HG03066 (cell line): ENCODE measurements around the gene CXCL12.

Source experiments
- ATAC-seq: cut with Tn5 transposase; IDR thresholded peaks from one replicate; pipeline ENCODE4 v1.9.1; 2021; ENCODE audit warnings: low read depth; ENCODE audit not compliant: unreplicated experiment

CXCL12 gene

DNA sequence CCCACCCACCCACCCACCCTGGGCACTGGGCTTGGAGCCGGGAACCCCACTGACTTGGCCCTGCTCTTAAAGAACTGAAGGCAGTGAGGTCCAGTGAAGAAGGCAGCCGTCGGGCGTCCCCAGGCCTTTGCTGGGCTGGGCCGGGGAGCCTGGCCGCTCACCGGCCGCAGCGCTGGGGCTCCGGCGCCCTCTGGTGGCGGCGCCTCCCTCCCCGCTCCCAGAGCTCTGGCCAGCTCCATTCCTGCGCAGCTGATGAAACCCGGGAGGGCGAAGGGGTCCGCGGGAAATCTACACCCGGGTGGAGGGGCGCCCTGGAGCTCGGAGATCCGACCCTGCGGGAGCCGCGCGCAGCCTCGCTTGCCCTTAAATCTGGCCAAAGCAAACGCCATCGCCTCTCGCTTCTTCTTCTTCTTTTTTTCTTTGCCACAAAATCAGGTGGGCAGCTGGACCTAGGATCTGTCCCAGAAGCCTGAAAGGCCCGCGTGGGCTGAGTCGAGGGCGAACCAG is 1.7 kb upstream of the CXCL12 start:
- ATAC-seq: no peak

DNA sequence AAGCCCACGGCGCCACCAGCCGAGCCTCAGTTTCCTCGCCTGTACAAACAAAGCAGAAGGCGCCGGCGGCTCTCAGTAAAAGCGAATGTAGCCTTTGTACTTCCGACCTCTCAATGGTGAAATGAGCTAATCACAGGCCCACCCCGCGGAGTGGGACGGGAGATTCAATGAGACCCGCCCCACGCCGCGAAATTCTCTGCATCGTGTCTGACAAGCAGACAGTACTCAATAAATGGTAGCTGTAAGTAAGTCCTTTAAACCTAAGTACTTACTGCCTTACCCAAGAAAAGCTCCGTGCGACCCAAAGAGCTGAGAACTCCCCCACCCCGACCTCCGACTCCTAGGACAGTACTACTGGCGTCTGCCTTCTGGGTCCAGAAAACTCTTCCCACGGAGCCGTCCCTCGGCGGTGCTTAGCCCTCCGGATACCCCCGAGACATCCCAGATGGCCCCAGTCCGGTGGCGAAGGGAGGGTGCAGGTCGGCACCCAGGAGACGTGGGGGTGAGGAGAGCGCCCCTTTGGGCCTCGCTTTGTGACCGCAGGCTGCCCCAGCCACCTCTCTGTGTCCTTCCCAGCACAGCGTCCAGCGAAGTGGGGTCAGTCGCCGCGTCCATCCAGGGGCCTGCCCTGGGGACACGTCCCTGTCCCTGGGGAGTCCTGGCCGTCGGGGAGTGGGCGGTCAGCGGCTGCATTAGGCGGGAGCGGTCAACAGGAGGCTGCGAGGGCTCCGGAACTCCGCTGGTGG is 972 bp upstream of the CXCL12 start:
- no peak for ATAC-seq

DNA sequence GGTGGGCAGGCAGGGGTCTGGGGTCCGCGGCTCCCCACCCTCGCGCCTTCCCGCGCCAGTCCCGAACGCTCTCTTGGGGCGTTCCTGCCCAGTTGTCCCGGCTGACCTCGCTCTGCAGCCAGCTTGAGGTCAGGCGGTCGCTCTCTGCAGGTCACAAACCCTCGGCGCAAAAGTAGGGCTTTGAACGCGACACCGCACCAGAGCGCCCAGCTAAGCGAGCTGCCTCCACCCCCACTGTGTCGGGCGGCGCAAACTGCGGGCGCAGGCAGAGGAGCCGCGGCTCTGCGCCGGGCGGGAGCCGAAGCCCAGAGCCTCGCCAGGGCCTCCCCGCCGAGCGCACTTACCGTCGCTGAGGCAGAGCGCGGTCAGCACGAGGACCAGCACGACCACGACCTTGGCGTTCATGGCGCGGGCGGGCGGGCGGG is 284 bp downstream of the CXCL12 start:
- ATAC-seq: no peak

DNA sequence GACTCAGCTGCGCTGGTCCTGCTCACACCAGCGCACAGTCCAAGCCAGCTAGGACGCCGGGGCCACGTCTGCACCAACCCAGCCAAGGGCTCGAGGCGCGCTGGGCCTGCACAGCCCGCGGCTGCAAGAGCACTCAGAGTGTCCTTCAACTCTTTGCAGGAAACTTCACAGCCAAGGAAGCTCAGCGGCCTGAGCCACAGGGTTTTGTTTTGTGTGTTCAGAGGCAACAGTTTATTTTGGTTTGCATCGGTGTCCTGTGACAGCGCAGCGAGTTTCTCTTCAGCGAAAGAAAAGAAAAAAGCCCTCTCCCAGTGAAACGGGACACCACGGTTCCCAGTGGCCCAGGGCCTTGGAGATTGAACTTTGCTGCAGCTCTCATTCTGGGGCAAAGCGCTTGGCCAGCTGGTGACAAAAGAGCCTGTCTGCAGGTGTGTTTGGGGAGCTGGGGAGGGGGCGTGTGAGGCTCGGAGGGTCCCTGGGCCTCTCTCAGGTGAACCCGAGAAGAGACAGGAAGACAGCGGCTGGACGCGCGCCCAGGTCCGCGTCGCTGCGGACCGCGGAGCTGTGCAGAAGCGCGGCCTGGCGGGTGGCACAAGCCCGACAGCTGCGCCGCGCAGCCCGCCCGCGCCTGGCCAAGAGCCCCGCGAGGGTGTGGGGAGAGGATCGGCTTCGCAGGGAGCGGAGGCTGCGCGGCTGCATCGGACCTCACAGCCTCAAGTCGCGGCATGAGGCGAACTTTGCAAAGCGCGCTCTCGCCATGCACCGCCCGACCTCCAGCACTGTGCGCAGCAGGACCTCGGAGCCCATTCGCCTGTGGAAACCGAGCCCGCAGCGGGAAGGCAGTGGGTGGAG is 922 bp downstream of the CXCL12 start:
- no peak for ATAC-seq

DNA sequence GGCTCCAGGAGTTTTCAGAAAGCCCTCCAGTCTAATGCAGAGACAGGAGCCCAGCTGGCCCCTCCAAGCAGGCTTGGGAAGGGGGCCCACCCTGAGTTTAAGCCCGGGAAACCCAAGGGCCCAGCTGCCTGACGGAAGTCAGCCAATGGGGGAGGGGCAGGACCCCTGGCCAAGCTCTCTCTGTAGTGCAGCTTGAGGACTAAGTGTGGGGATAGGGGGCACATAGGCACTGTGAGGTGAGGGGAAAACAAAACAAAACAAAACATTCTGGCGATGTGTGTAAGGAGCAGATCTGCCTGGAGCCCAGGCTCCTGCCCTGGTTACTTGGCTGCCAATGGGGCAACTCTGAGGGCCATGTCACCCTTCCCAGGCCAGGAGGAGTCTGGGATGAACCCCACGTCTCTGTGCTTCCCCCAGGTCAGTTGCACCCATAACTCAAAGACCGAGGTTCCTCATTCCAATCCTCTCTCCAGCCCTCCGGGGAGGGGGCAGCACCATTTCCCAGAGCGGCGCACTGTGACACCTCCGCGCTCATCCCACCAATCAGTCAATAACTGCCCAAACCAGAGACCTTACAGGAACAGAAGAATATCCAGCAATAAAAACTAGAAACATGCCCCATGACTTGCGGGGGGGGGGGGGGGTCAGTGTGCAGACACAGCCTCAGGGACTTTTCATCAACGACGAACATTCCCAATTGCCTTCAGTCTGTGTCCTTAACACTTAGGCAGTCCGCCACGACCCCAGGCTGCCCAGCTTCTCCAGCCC is 1.7 kb downstream of the CXCL12 start:
- ATAC-seq: no peak

DNA sequence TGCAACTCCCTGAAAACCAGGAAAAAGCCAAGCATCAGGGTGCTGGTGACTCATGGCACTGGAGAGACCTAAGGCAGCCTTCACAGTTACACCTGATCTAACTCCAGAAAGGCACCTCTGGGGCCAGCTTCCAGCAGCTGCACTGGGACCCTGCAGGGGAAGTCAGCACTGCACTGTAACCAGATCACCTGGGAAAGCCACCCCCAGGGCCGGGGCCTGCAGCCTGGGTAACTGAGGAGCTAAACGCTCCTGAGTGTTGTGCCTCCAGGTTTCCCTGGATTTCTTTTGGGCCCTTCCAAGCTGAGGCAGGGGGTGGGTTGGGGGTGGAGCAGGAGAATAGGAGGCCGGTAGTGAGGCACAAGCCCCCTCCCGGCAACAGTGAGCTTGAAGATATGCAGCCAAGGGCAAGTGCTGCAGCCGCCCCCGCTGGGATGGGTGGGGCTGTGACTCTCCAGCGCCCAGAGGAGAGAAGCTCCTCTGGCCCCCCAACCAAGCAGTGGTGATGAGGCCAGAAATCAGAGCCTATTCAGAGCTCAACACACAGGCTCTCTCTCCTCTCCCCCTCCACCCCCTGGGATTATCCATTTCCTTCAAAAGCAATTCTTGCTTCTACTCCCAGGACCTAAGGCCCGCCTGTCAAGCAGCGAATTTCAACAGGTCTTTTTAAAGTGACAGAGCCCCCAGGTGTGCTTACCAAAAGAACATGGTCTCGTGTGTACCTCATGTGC is 2.6 kb downstream of the CXCL12 start:
- no peak for ATAC-seq

DNA sequence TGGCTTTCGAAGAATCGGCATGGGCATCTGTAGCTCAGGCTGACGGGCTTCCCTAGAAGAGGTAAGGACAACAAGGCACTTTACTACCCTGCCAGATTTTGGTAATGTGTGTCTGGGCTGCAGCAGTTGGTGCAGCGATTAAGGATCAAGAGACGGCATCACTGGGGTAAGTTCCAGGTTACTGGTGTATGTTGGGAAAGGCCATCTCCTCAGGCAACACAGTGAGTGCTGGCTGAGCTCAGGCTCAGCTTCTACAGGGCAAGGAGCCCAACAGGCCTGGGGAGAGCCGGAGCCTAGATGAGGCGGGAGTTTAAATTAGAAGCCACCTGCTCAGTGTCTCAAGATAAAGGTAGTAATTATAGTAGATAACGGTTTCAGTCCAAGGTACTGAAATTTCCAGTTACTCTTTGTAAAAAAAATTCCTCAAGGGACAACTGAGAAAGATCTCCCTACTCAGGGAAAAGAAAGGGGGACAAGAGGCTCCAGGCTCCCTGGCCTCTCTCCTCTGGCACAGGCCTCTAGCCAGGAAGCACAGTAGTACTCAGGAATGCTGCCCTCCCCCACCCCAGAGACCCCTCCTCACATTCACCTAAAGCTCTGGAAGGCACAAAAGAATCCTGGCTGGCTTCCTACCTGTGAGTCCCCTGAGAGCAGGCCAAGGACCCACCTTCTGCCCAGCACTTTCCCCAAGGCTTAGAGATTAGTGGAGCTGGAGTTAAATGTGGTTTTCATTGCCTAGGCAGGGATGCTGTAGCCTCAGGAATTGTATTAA is 3.9 kb downstream of the CXCL12 start:
- no peak for ATAC-seq

DNA sequence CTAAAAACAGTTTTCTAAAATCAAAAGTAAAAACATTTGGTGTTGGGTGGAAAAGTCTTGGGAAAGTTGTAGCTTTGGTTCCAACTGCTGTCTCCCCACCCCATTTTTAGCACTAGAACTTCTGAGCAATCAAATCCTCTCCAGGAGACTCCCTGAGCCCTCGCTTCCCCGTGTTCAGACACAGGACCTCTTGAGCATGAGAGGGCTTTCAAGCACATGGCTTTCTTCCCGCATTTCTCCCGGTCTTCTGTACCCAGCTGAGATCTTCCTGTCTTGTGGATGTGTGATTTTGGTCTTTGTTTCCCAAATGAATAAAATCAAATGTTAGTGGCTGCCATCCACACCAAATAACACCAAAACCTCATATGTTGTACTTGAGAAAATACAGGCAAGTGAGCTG is 5.0 kb downstream of the CXCL12 start:
- no peak for ATAC-seq

DNA sequence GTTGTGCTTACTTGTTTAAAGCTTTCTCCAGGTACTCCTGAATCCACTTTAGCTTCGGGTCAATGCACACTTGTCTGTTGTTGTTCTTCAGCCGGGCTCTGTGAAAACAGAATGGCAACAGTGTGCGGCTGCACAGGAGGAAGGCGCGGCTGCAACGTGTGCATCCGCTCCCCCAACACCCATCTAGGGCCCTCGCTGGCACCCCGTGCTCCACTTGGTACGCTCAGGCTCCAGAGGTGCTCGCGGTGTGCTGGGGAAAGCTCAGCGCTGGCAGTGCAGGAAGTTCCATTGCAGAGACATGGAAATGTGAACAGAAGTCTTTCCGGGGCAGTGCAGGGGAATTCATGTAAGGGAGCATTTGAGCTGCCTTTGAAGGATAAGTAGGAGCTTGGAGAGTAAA is 6.3 kb downstream of the CXCL12 start:
- ATAC-seq: no peak

DNA sequence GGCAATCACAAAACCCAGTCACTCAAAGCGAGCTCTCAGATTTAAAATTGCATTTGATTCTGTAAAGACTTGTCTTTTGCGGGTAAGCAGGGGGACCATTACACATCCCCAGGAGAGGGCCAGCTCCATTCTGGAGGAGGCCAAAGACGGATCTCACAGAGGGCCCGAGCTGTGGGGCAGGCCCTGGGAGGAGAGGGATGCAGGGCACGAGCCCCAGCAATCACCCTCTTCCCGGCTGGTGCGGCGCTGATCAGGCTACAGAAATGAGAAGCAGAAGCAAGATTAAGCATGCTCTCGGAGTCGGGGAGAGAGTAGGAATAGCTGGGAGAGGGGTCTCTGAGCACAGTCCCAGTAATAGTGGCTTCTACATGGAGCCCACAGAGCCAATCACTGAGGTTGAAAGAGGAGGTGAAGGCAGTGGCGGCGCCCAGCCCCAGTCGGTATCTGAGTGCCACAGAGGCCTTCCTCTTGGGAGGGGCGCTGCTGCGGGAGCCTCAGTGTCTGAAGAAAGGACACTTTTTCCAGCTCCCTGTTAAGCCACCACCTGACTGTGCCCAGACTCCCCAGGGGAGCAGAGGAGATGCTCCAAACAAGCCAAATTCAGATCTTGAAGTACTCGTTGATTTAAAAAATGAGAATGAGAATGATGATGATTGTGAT is 7.1 kb downstream of the CXCL12 start:
- no peak for ATAC-seq

DNA sequence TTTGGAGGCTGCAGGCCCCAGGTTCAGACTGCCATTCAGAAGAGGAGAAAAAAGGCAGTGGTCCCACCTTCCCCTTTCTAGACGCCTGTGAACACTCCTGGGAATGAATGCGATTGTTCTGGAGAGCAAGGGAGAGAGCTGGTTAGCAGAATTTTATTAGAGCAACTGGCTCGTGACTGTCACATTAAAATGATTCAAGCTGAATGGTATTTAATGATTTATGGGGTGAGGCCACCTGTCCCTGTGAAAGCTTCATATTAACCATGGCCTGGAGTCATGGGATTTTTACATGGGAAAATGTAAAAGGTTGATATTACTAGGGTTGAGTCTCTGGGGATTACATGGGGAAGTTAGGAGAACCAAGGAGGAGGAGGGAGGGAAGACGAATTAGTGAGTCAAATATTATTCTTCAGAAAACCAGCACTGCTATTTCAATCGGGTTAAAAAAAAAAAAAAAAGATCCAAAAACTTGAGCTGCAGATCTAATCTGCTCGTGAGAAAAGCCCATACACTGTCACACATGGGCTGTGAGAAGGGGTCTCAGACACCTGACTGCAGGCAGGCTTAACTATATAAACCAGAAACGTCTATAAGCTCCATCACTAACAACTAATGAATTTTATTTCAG is 8.3 kb downstream of the CXCL12 start:
- ATAC-seq: no peak

DNA sequence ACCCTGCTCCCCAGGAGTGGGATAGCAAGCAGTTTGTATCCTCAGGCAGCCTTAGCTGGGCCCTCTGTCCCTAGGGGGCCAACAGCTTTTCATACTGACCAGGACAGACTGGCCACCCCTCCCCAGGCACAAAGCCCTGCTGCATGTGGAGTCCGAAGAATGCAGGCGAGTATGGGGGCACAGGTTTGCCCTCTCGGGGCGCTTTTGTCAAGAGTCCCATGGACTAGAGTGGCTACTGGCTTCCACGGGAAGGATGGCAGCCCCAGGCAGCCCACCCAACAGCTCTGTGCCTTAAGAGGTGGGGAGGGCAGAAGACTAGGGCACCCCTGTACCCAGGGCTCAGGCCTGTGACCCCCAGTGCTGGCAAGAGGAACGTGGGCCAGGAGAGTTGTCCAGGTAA is 10.7 kb downstream of the CXCL12 start:
- ATAC-seq: no peak

DNA sequence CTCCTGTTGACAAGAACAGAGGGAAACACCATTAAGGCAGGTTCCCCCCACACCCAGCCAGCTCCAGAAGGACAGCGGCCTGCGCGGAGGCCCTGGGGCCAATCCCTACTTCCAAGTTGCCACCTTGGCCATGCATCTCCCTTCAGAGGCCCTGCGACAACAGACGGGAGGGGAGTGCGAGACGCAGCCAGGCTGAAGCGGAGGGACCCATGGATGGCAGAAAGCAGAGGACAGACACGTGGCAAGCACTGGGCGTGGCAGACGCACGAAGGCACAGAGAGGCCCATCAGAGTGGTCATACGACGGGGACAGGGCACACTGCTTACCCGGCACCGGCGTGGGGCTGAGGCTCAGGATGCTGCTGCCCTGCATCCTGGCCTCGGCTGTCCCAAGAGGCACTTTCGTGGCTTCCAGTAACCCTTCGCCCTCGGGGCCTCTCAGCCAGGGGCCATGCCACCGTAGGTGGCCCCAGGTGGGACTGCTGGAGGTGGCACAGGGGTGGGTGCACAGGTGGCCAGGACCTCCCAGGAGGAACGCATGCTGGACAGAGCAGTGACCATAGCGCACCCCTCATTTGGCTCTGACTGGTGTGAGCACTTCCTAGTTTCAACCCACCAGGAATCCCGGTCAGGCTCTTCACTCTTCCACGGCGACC is 11.4 kb downstream of the CXCL12 start:
- no peak for ATAC-seq

DNA sequence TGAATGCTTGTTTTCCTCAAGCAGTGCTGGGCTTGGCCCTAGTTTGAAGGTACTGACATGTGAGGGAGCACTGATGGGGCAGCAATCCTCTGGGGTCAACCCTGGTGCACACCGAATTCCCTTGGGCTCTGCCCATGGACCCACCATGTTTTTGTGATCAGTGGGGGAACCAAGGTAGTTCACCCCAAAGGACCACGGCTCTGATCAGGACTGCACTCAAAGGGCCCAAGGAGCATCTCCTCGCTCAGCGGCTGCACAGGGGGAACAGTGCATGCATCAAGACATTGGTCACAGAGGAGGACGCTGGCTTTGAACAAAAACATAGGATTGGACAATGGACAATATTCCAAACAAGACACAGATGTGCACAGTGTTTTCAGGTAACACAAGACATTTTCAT is 12.7 kb downstream of the CXCL12 start:
- no peak for ATAC-seq

DNA sequence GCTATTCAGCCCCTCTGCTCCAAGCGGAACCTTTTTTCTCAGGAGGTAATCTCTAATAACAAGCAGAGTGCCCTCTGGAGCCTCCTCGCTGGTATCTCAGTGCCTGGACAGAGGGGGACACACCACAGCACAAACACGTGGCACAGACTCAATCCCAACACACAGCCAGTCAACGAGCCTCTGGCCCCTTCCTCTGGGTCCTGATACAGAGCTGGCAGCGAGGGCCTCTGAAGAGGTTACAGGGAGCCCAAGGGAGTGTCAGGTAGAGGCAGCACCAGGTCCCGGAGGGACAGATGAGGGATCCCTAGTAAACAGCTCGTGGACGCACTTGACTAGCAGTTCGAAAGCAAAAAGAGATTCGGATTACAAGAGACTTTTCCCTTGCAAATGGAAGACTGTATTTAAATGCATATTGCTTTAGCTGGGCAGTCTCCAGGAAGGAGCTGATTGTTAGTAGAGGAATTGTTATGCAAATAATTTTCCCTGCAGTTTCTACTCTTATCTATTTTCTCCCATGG is 14.1 kb downstream of the CXCL12 start:
- ATAC-seq: no peak

DNA sequence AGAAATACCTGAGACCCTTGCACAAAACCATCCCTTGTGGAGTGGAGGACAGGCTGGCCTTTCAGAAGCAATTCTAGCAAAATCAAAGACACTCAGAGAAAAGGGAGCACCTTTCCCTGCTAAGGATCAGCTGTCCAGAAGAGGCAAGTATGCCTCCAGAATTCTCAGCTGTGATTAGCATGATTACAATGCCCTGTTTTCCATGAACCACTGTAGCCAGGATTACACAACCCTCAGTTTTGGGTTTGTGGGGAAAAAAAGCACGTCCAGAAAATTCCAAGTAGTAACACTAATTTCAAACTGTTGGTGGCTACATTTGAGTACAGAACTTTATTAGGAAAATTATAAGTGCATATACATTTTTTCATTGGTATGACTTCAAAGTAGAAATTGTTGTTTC is 15.0 kb downstream of the CXCL12 start:
- ATAC-seq: no peak

DNA sequence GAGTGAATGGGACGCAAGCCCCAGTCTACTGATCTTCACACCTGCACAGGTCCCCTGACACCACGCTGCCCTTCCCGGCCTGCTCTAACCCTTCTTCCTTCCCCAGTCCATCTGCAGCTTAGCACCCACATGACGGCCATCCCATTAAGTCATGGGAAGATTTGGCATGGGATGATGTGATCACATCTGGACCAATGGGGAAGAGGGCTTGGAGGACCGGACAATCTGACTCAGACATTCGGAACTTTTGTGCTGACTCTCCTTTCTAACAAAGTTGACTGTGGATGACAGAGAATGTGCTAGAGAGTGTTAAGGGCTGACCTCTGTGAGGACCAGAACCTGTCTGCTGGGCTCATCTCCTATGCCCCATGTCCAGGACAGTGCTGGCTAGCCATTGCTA is 15.6 kb downstream of the CXCL12 start:
- ATAC-seq: no peak

DNA sequence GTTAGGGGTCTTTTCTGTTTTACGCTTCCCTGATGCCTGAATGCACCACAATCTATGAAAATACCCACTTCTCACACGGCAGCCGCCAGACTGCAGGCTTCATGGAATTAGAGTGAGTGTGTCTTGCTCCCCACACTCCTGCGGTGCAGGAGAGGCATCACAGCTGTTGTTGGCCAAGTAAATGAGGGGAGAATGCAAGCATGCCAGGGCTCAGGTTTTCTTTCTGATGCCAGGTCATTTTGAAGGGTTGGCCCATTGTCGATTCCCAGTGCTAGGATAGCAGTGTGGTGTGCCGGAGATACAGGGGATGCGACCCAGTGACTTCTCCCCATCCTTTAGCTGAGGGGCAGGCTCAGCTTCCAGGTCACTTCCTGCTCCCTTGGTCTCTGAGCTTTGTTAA is 16.3 kb downstream of the CXCL12 start:
- ATAC-seq: no peak
